ENCODE measurements around the gene LTA.

- no peak for TF ChIP-seq CTCF (IDR thresholded peaks at IDR 0.05)
- TF ChIP-seq POLR2A (IDR thresholded peaks at IDR 0.05), result no peak
Measured at GRCh38 chr6:31569861-31570536, 2.1 kb upstream of the LTA start.

Measured in uterus (tissue), 2 donors.